Mesenchymal stem cell (in vitro differentiated cells and primary cell): ENCODE data around the gene SARS2.
A peak's percentile ranks its signal among the peaks of the same experiment; 100 is the strongest.

ENCODE experiments used
- DNase-seq: peaks from one replicate; pipeline ENCODE4 v3.0.0-alpha.2; 2013
- H2AFZ ChIP-seq: one replicate; pipeline ENCODE4 v1.6.1; 2013; ENCODE audit warnings: low read depth, mild to moderate bottlenecking, control low read depth, inconsistent platforms, low read length, moderate library complexity
- H2AK5ac ChIP-seq: 2 replicates; pipeline ENCODE4 v1.6.1; 2013; ENCODE audit warnings: low read length, moderate library complexity, mild to moderate bottlenecking, inconsistent platforms; ENCODE audit not compliant: severe bottlenecking
- H2BK120ac ChIP-seq: one replicate; pipeline ENCODE4 v1.6.1; 2013; ENCODE audit warnings: low read depth, mild to moderate bottlenecking, inconsistent platforms, low read length, moderate library complexity
- H2BK12ac ChIP-seq, 2 experiments: one replicate each; pipeline ENCODE4 v1.6.1; 2013; ENCODE audit warnings: inconsistent platforms in 2 of 2, low read length in 2 of 2, mild to moderate bottlenecking in 2 of 2, moderate library complexity in 2 of 2, control low read depth in 1 of 2
- H2BK15ac ChIP-seq: one replicate; pipeline ENCODE4 v1.6.1; 2013; ENCODE audit warnings: mild to moderate bottlenecking, low read depth, inconsistent platforms; ENCODE audit not compliant: poor library complexity, severe bottlenecking
- H2BK5ac ChIP-seq: 2 replicates; pipeline ENCODE4 v1.6.1; 2013; ENCODE audit warnings: low read depth, mild to moderate bottlenecking, low read length, control low read depth, inconsistent platforms; ENCODE audit not compliant: poor library complexity, severe bottlenecking
- H3K14ac ChIP-seq, 2 experiments: one replicate each; pipeline ENCODE4 v1.6.1; 2013; ENCODE audit warnings: inconsistent platforms in 2 of 2, low read length in 2 of 2, control low read depth in 1 of 2, mild to moderate bottlenecking in 1 of 2, moderate library complexity in 1 of 2
- H3K18ac ChIP-seq, 2 experiments: one replicate each; pipeline ENCODE4 v1.6.1; 2013; ENCODE audit warnings: inconsistent platforms in 2 of 2, low read length in 2 of 2, control low read depth in 1 of 2, low read depth in 1 of 2, mild to moderate bottlenecking in 1 of 2
- H3K23ac ChIP-seq, 2 experiments: one replicate each; pipeline ENCODE4 v1.6.1; 2013; ENCODE audit warnings: inconsistent platforms in 2 of 2, low read length in 2 of 2, mild to moderate bottlenecking in 2 of 2, moderate library complexity in 2 of 2, control low read depth in 1 of 2
- H3K27ac ChIP-seq: 2 replicates; pipeline ENCODE4 v1.5.1; 2013; ENCODE audit warnings: mild to moderate bottlenecking, moderate library complexity, low read length, control low read depth, inconsistent platforms; ENCODE audit not compliant: poor library complexity, severe bottlenecking
- H3K27me3 ChIP-seq, 2 experiments: 2 replicates each; pipeline versions ENCODE4 v1.6.1 to v1.7.0; 2013; ENCODE audit warnings: low read length in 2 of 2, mild to moderate bottlenecking in 2 of 2, moderate library complexity in 2 of 2, control low read depth in 1 of 2, inconsistent platforms in 1 of 2; ENCODE audit not compliant: control insufficient read depth in 1 of 2, insufficient read depth in 1 of 2
- H3K36me3 ChIP-seq, 2 experiments: 2 replicates each; pipeline versions ENCODE4 v1.6.1 to v1.7.0; 2013; ENCODE audit warnings: low read length in 2 of 2, control low read depth in 1 of 2, inconsistent platforms in 1 of 2, low read depth in 1 of 2, mild to moderate bottlenecking in 1 of 2; ENCODE audit not compliant: insufficient read depth in 2 of 2, control insufficient read depth in 1 of 2
- H3K4ac ChIP-seq, 2 experiments: one replicate each; pipeline ENCODE4 v1.6.1; 2013; ENCODE audit warnings: inconsistent platforms in 2 of 2, low read length in 2 of 2, mild to moderate bottlenecking in 2 of 2, moderate library complexity in 2 of 2, control low read depth in 1 of 2, low read depth in 1 of 2
- H3K4me1 ChIP-seq: 2 replicates; pipeline ENCODE4 v1.6.1; 2013; ENCODE audit warnings: low read depth, low read length, control low read depth; ENCODE audit not compliant: control insufficient read depth, insufficient read depth
- H3K4me2 ChIP-seq: 2 replicates; pipeline ENCODE4 v1.6.1; 2013; ENCODE audit warnings: low read length, mild to moderate bottlenecking, inconsistent platforms; ENCODE audit not compliant: poor library complexity, severe bottlenecking
- H3K4me3 ChIP-seq, 2 experiments: 2 replicates each; pipeline versions ENCODE4 v1.5.1 to v1.7.0; 2013; ENCODE audit warnings: low read length in 2 of 2, mild to moderate bottlenecking in 2 of 2, control low read depth in 1 of 2, low read depth in 1 of 2; ENCODE audit not compliant: insufficient read depth in 1 of 2
- H3K79me1 ChIP-seq: replicated peaks from 2 replicates; pipeline ENCODE4 v1.6.1; 2013; ENCODE audit warnings: mild to moderate bottlenecking, control low read depth, low read length, inconsistent platforms; ENCODE audit not compliant: poor library complexity, severe bottlenecking
- H3K9ac ChIP-seq: 2 replicates; pipeline ENCODE4 v1.7.0; 2013; ENCODE audit warnings: mild to moderate bottlenecking, low read length, moderate library complexity
- H3K9me3 ChIP-seq: 2 replicates; pipeline ENCODE4 v1.7.0; 2013; ENCODE audit warnings: mild to moderate bottlenecking, low read length; ENCODE audit not compliant: control insufficient read depth
- H4K8ac ChIP-seq: one replicate; pipeline ENCODE4 v1.6.1; 2013; ENCODE audit warnings: inconsistent platforms, mild to moderate bottlenecking, low read length, moderate library complexity
- H4K91ac ChIP-seq: one replicate; pipeline ENCODE4 v1.6.1; 2013; ENCODE audit warnings: mild to moderate bottlenecking, low read length, inconsistent platforms
- WGBS: methylation state at CpG from one replicate; pipeline ENCODE4 v1.1.7; 2013; ENCODE audit warnings: mixed read lengths; 5-methylcytosine and 5-hydroxymethylcytosine counted together

Gene SARS2

DNA sequence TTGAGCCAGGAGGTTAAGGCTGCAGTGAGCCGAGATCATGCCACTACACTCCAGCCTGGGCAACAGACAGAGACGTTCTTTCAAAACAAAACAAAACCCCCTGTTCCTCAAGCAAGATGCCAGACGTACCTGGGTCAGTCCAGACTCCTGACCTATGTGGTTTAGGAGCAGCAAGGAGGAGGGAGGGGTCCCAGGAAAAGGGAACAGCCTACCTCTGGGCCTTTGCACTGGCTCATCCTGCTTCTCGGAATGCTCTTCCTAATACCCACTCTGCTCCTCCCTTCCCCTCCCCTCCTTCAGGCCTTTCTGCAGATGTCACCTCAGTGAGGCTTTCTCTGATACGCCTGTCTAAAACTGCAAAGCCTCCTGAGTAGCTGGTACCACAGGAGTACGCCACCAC lies 62.0 kb downstream of the SARS2 start:
- peaks cover 21% of the 10 kb centered on the region for H3K4me1 ChIP-seq
- H3K23ac ChIP-seq, result no peak overlapping the region
- DNase-seq, result no peak
- H4K91ac ChIP-seq, result no peak overlapping the region
- H2AK5ac ChIP-seq, result no peak overlapping the region
- H3K9ac ChIP-seq, result no peak overlapping the region
- H3K79me1 ChIP-seq, result no peaks in the 10 kb centered on the region
- H3K18ac ChIP-seq, result no peak overlapping the region
- no peak overlapping the region for H3K27ac ChIP-seq
- no peak overlapping the region for H2BK5ac ChIP-seq
- no peak overlapping the region for H2AFZ ChIP-seq
- no peak overlapping the region for H4K8ac ChIP-seq
- peaks cover 0 to 13% of the 10 kb centered on the region in 2 experiments for H3K27me3 ChIP-seq
- H2BK120ac ChIP-seq, result no peak overlapping the region
- WGBS, result 89% methylated on average over 4 of the region's 6 CpGs
- no peak overlapping the region for H2BK12ac ChIP-seq
- peaks cover 0 to 3% of the 10 kb centered on the region in 2 experiments for H3K36me3 ChIP-seq
- H3K4ac ChIP-seq, result no peak overlapping the region
- H2BK15ac ChIP-seq, result no peak overlapping the region
- H3K4me2 ChIP-seq, result no peak overlapping the region
- no peak overlapping the region for H3K4me3 ChIP-seq
- H3K9me3 ChIP-seq, result no peaks in the 10 kb centered on the region
- no peak overlapping the region for H3K14ac ChIP-seq

GRCh38 chr19:38867171-38867780 lies 63.3 kb downstream of the SARS2 start:
- Histone ChIP-seq H3K27me3 (peaks cover 0 to 13% of the 10 kb centered on the region in 2 experiments), H2BK120ac (no peak overlapping the region), H3K9me3 (no peaks in the 10 kb centered on the region), H2AFZ (no peak overlapping the region), H3K36me3 (peaks cover 0 to 3% of the 10 kb centered on the region in 2 experiments), H3K4me3 (no peak overlapping the region), H3K79me1 (no peaks in the 10 kb centered on the region), H4K8ac (no peak overlapping the region), H3K27ac (no peak overlapping the region), H2AK5ac (peak overlapping the region; percentile 39), H2BK12ac (no peak overlapping the region), H4K91ac (peak overlapping the region; percentile 72), H3K4me1 (peaks cover 21% of the 10 kb centered on the region), H3K14ac (no peak overlapping the region), H3K18ac (no peak overlapping the region), H2BK15ac (no peak overlapping the region), H3K23ac (no peak overlapping the region), H3K9ac (no peak overlapping the region), H3K4ac (no peak overlapping the region), H3K4me2 (no peak overlapping the region), H2BK5ac (no peak overlapping the region)
- WGBS, result 88% methylated on average over 8 of the region's 10 CpGs
- no peak for DNase-seq
